ENCODE data around the gene TEAD4. TPM values are rescaled to one million over a fixed set of nuclear protein-coding genes. Genes with fewer than 3 reads are reported as not detected.

TEAD4 gene
- total RNA-seq, 1 donor, result 0.27 TPM

GRCh38 chr12:2999265-2999841, 40.2 kb downstream of the TEAD4 start:
- no peak for DNase-seq (ENCODE audit: low read depth in 2 of 3, low spot score in 2 of 3)

- no peak for DNase-seq (ENCODE audit: low read depth in 2 of 3, low spot score in 2 of 3)
Observed at GRCh38 chr12:3000548-3001275, 41.5 kb downstream of the TEAD4 start.

GRCh38 chr12:3002646-3003045, 43.4 kb downstream of the TEAD4 start:
- no peak for DNase-seq (ENCODE audit: low read depth in 2 of 3, low spot score in 2 of 3)

- DNase-seq (ENCODE audit: low read depth in 2 of 3, low spot score in 2 of 3), result no peak
Observed at GRCh38 chr12:3003357-3003992, 44.3 kb downstream of the TEAD4 start.

- DNase-seq (ENCODE audit: low read depth in 2 of 3, low spot score in 2 of 3), result no peak
Observed at GRCh38 chr12:3004655-3005565, 45.7 kb downstream of the TEAD4 start.

DNA sequence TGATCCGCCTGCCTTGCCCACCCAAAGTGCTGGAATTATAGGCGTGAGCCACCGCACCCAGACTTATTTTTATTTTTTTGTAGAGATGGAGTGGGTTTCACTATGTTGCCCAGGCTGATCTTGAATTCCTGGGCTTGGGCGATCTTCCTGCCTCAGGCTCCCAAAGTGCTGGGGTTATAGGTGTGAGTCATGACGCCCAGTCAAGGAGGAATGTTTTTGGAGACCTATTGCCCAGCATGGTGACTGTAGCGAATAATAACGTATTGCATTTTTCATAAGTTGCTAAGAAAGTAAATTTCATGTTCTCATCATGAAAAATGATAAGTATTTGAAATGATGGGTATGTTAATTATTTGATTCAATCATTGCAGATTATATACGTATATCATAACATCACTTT, 46.5 kb downstream of the TEAD4 start:
- DNase-seq (ENCODE audit: low read depth in 2 of 3, low spot score in 2 of 3), result no peak

- DNase-seq (ENCODE audit: low read depth in 2 of 3, low spot score in 2 of 3), result no peak
Observed at GRCh38 chr12:3009780-3010179, 50.6 kb downstream of the TEAD4 start.

GRCh38 chr12:3010214-3010930, 51.2 kb downstream of the TEAD4 start:
- no peak for DNase-seq (ENCODE audit: low read depth in 2 of 3, low spot score in 2 of 3)

GRCh38 chr12:3012786-3013185, 53.6 kb downstream of the TEAD4 start:
- DNase-seq (ENCODE audit: low read depth in 2 of 3, low spot score in 2 of 3), result no peak

DNA sequence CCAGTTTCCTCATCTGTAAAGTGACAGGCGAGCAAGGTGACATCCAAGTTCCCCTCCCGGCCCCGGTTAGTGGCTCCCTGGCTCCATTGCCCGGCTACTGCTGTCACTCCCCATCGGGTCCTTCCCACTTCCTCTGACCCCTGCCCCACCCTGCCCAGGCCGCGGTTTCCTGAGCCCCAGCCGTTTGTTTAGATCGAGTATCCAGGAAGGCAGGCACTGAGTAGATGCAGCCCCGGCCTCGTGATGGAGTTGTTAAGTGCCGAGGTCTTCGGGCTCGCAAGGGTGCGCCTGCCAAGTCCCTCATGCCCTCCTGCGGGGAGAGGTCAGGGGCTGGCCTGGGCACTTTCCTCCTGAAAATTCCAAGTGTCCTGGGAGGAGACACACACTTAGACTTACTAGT, 55.4 kb downstream of the TEAD4 start:
- DNase-seq (ENCODE audit: low read depth in 2 of 3, low spot score in 2 of 3), result no peak

GRCh38 chr12:3015356-3015755, 56.2 kb downstream of the TEAD4 start:
- DNase-seq (ENCODE audit: low read depth in 2 of 3, low spot score in 2 of 3), result no peak

GRCh38 chr12:3016191-3016590, 57.0 kb downstream of the TEAD4 start:
- no peak for DNase-seq (ENCODE audit: low read depth in 2 of 3, low spot score in 2 of 3)

GRCh38 chr12:3017281-3017680, 58.1 kb downstream of the TEAD4 start:
- no peak for DNase-seq (ENCODE audit: low read depth in 2 of 3, low spot score in 2 of 3)

GRCh38 chr12:3018284-3019004, 59.2 kb downstream of the TEAD4 start:
- no peak for DNase-seq (ENCODE audit: low read depth in 2 of 3, low spot score in 2 of 3)

- DNase-seq (ENCODE audit: low read depth in 2 of 3, low spot score in 2 of 3), result no peak
Observed at GRCh38 chr12:3019005-3019680, 59.9 kb downstream of the TEAD4 start.

DNA sequence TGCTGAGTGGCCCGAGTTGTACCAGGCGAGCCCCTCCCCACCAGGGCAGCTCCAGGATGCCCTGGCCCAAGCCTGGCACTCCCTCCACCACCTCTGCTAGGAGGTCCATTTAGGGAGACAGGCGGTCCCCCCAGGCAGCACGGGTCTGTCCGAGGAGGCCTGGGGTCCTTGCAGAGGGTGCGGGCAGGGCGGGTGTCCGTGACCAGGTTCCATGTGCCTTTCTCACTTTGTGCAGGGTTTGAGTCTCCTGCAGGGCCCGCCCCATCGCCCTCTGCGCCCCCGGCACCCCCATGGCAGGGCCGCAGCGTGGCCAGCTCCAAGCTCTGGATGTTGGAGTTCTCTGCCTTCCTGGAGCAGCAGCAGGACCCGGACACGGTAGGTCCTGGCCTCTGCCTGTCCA, 61.2 kb downstream of the TEAD4 start:
- no peak for DNase-seq (ENCODE audit: low read depth in 2 of 3, low spot score in 2 of 3)

DNA sequence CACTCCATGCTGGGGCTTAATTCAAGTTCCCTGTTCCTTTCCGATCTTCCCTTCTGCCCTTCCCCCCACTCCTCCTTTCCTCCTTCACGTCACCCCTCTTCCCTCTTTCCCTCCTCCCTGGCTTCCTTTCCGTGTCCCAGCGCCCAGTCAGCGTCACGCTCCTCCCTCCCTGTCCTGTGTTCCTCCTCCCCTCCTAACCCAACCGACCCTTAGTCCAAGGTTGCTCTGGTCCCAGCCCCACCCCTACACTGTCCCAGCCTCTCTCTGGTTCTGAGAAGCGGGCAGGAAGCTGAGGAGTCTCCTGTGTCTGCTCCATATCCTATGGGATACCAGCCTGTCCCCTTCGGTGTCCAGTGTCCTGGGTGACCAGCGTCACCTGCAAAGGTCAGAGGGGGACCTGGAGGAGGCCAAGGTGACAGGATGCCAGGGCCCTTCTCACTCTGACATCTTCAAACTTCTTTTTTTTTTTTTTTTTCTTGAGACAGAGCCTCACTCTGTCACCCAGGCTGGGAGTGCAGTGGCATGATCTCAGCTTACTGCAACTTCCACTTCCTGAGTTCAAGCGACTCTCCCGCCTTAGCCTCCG, 61.7 kb downstream of the TEAD4 start:
- no peak for DNase-seq (ENCODE audit: low read depth in 2 of 3, low spot score in 2 of 3)

- DNase-seq (ENCODE audit: low read depth in 2 of 3, low spot score in 2 of 3), result no peak
Observed at GRCh38 chr12:3022411-3022810, 63.2 kb downstream of the TEAD4 start.

- DNase-seq (ENCODE audit: low read depth in 2 of 3, low spot score in 2 of 3), result no peak
Observed at GRCh38 chr12:3022961-3023360, 63.8 kb downstream of the TEAD4 start.
